NCI-H1436 treated with DMSO at 0.1 percent for 48 hours (cell line): ENCODE measurements around the gene NRN1L.
"Not testable (repeated sequence)": the region's sequence is repeated elsewhere in the genome, so short reads cannot be mapped to it uniquely, and the experiment has no call there.

Source experiments
- DNase-seq: peaks from one replicate; lab custom pipeline; 2025; lab: John Stamatoyannopoulos, UW

NRN1L gene

GRCh38 chr16:67884684-67885083 lies at the start of gene NRN1L:
NRN1L (plus strand) TSS chr16:67884885; CDS start chr16:67884904, 19 bp downstream.
- peak; percentile 5 for DNase-seq

- DNase-seq = not testable (repeated sequence)
Observed at GRCh38 chr16:67837190-67837589, 47.5 kb upstream of the NRN1L start.

- DNase-seq = no peak
Observed at GRCh38 chr16:67837811-67838210, 46.9 kb upstream of the NRN1L start.

- no peak for DNase-seq
Observed at GRCh38 chr16:67841198-67841815, 43.4 kb upstream of the NRN1L start.

- DNase-seq = peak; percentile 83
Observed at GRCh38 chr16:67841816-67842508, 42.7 kb upstream of the NRN1L start, which contains the start of gene THAP11. THAP11 (plus strand) TSS chr16:67842320; CDS start chr16:67842555, 235 bp downstream.

- DNase-seq = no peak
Observed at GRCh38 chr16:67842509-67843342, 42.0 kb upstream of the NRN1L start.

- no peak for DNase-seq
Observed at GRCh38 chr16:67843343-67843765, 41.3 kb upstream of the NRN1L start.

- DNase-seq = no peak
Observed at GRCh38 chr16:67844497-67844896, 40.2 kb upstream of the NRN1L start.

- DNase-seq = no peak
Observed at GRCh38 chr16:67845291-67846062, 39.2 kb upstream of the NRN1L start.

- DNase-seq = no peak
Observed at GRCh38 chr16:67846063-67846319, 38.7 kb upstream of the NRN1L start.

GRCh38 chr16:67846320-67847063 lies 38.2 kb upstream of the NRN1L start, which contains the start of gene NUTF2:
NUTF2 (plus strand) TSS chr16:67846933; CDS start chr16:67865131, 18,198 bp downstream.
- DNase-seq = peak; percentile 56

GRCh38 chr16:67847064-67847861 lies 37.4 kb upstream of the NRN1L start, which contains the start of gene CENPT:
CENPT (minus strand) TSS chr16:67847693; CDS start chr16:67833859, 13,834 bp downstream.
- no peak for DNase-seq

GRCh38 chr16:67848118-67848517 lies 36.6 kb upstream of the NRN1L start:
- no peak for DNase-seq

GRCh38 chr16:67853670-67854069 lies 31.0 kb upstream of the NRN1L start:
- DNase-seq = no peak

- no peak for DNase-seq
Observed at GRCh38 chr16:67855789-67856188, 28.9 kb upstream of the NRN1L start.

GRCh38 chr16:67856927-67857546 lies 27.6 kb upstream of the NRN1L start:
- DNase-seq = no peak

- no peak for DNase-seq
Observed at GRCh38 chr16:67857547-67858233, 27.0 kb upstream of the NRN1L start.

- no peak for DNase-seq
Observed at GRCh38 chr16:67858500-67858899, 26.2 kb upstream of the NRN1L start.
